AG09309 (cell line): ENCODE measurements around the gene NOX3.
A peak's percentile ranks its signal among the peaks of the same experiment; 100 is the strongest.

Experiments used
- DNase-seq: peaks from one replicate; pipeline ENCODE4 v3.0.0-alpha.2; 2010; ENCODE audit warnings: low read depth
- H3K4me3 ChIP-seq: 2 replicates; pipeline ENCODE4 v1.5.1; 2011; ENCODE audit warnings: mild to moderate bottlenecking, low read depth, low read length, moderate library complexity; ENCODE audit not compliant: control insufficient read depth
- TF ChIP-seq, protein P1 (sequence below): IDR thresholded peaks from 2 replicates; pipeline ENCODE4 v1.5.1; 2011; ENCODE audit warnings: mild to moderate bottlenecking, low read depth, low read length, inconsistent platforms; ENCODE audit not compliant: insufficient read depth, control insufficient read depth; ENCODE audit errors: missing control alignments

Gene NOX3

DNA sequence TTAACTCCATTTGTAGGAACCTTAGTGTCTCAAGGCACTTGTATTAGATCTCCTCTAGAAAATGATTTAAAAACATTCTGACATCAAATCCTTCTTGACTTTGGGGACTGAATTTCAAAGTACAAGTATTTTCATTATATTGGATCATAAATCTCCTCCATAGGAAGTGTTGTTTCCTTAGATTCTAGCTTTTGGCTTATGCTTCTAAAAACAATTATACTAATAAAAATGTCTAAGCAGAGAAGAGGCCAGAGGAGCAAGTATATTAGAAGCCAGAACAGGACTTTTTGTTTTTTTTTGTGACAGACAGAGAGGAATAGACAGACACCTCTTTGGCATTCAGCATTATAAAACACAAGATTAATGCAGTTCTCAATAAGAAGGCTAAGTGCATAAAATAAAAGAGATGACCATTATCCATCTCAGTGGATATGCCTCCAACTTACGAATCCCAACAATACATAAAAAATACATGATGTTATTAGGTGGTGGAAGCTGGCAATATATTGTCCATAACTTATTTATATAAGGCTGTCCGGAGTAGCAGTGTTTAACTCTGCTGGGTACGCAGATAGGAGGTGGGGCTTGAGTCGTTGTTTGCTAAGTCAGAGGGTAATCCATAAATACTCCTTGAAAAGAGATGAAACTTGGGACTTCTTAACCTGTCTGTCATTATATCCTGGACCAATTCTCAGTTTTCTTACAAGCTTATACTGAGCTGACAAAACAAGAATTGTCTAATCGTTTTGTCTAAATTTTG lies 31.9 kb upstream of the NOX3 start:
- DNase-seq, result no peak
- TF ChIP-seq, protein P1, sequence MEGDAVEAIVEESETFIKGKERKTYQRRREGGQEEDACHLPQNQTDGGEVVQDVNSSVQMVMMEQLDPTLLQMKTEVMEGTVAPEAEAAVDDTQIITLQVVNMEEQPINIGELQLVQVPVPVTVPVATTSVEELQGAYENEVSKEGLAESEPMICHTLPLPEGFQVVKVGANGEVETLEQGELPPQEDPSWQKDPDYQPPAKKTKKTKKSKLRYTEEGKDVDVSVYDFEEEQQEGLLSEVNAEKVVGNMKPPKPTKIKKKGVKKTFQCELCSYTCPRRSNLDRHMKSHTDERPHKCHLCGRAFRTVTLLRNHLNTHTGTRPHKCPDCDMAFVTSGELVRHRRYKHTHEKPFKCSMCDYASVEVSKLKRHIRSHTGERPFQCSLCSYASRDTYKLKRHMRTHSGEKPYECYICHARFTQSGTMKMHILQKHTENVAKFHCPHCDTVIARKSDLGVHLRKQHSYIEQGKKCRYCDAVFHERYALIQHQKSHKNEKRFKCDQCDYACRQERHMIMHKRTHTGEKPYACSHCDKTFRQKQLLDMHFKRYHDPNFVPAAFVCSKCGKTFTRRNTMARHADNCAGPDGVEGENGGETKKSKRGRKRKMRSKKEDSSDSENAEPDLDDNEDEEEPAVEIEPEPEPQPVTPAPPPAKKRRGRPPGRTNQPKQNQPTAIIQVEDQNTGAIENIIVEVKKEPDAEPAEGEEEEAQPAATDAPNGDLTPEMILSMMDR, result no peak
- H3K4me3 ChIP-seq, result no peak overlapping the region

DNA sequence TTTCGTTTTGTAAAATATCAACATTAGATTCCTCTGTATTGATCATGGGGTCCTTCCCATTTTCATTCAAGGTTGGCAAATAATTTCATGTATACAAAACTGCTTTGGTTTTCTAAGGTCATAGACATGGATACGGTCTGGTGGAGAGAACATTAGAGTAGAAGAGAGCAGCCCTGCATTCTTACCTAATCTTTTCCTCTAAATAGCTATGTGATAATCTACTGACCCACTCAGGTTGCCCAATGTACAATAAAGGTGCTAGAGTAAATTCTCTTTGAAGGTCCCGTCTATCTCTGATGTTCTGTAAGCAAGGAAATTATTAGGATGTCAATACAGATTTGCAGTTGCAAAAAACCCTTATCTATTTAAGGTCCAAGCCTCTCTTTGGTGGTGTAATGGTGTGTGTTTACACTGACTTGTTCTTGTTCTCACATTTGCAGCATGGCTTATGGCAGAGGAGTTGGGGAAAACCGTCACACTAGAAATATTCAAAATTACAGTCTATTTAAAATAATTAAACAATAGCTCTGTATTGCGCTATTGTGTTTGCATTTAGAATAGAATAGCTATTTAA lies 31.2 kb upstream of the NOX3 start:
- no peak for DNase-seq
- TF ChIP-seq, protein P1, result no peak
- no peak overlapping the region for H3K4me3 ChIP-seq

GRCh38 chr6:155485756-155486155 lies 30.1 kb upstream of the NOX3 start:
- TF ChIP-seq, protein P1, result no peak
- no peak for DNase-seq
- H3K4me3 ChIP-seq, result no peak overlapping the region

- TF ChIP-seq, protein P1, result no peak
- DNase-seq, result peak; percentile 62
- no peak overlapping the region for H3K4me3 ChIP-seq
These were observed 28.2 kb upstream of the NOX3 start for GRCh38 chr6:155483858-155484257.

DNA sequence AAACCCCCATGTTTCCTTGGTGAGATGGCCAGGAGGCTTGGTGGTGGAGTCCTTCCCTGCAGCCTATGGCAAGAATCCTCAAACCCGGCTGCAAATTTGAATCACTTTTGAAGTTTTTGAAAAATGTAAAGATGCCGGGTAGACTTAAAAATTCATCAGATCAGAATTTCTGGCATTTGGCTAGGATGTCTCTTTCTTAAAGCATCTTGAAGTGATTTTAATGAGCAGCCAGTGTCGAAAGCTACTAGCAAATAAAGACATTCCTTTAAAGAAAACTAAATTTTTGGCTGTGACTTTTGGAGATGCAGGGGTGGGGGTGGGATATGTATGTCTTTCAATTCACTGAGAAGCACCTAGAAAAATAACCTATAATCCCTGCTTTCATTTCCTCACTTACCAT lies 25.6 kb upstream of the NOX3 start:
- TF ChIP-seq, protein P1, result no peak
- peak; percentile 45 for DNase-seq
- no peak overlapping the region for H3K4me3 ChIP-seq

DNA sequence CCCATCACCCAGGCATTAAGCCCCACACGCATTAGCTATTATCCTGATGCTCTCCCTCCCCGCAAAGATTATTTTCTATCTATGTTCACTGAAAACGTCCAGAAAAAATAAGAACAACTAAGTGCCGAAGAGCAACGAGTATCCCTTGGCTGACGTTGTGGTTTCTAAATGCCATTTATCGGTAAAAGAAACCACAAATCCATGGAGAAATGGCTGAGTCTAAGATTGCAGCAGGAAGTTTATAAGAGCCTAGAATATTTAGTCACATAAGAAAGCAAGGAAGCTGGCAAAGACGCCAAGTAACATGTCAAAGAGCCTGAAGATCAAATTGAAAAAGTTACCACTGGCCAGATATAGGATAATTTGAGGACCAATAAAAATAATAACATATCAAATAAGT lies 18.1 kb upstream of the NOX3 start:
- DNase-seq, result no peak
- H3K4me3 ChIP-seq, result no peak overlapping the region
- TF ChIP-seq, protein P1, result no peak
